Nephron (organoid): ENCODE results near the gene PPARD.
A peak's percentile ranks its signal among the peaks of the same experiment; 100 is the strongest.

Experiments
- H3K27ac Mint-ChIP-seq, 3 experiments: 2 replicates each; pipeline ENCODE4 v1.8.0; 2020; ENCODE audit warnings: mixed read lengths in 3 of 3, mild to moderate bottlenecking in 2 of 3, moderate library complexity in 1 of 3
- H3K27me3 Mint-ChIP-seq: 2 replicates; pipeline ENCODE4 v1.8.0; 2021; ENCODE audit warnings: low read depth, mild to moderate bottlenecking, moderate library complexity, mixed read lengths
- H3K36me3 Mint-ChIP-seq: 2 replicates; pipeline ENCODE4 v1.8.0; 2020; ENCODE audit warnings: low read depth, mixed read lengths
- H3K4me1 Mint-ChIP-seq: 2 replicates; pipeline ENCODE4 v1.8.0; 2020; ENCODE audit warnings: mixed read lengths
- H3K4me3 Mint-ChIP-seq, 3 experiments: 2 replicates each; pipeline ENCODE4 v1.8.0; 2020; ENCODE audit warnings: mild to moderate bottlenecking in 3 of 3, mixed read lengths in 3 of 3, moderate library complexity in 2 of 3
- H3K9me3 Mint-ChIP-seq: 2 replicates; pipeline ENCODE4 v1.8.0; 2020; ENCODE audit warnings: mixed read lengths
- CTCF ChIP-seq, 3 experiments: fragments of 200-600 bp; sonication (generic); IDR thresholded peaks; one replicate each; pipeline ENCODE4 v1.5.0; 2021; ENCODE audit warnings: antibody characterized with exemption in 3 of 3; ENCODE audit not compliant: unreplicated experiment in 3 of 3

The PPARD gene

DNA sequence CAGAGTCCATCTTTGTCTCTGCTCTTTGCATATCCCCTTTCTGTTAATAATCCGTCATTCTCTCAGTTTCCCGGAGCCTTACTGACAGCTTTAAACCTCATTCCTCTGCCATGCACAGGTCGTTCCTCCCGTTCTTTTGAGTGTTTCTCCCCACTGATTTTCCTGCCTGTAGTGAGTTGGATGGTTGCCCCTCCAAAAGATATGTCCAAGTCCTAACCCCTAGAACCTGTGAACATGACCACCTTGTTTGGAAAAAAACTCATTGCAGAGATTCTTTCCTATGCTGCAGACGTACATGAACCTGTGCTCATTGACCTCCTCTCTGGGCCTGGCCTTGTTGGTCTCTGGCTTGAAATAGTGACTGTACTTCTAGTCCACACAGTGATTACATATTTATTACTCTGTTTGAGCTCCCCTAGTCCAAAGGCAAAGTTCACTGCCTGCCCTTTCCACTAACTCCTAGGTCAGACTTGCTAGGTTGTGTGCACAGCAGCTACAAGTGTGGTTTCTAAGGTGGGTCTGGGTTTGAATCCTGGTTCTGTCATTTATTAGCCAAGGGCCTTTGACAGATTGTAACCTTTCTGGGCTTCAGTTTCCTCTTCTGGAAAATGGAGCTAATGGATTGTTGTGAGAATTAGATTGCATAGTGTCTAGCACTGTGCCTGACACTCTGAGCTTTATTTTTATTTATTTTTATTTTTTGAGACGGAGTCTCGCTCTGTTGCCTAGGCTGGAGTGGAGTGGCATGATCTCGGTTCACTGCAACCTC lies 29.3 kb downstream of the PPARD start:
- H3K27me3 Mint-ChIP-seq = no peaks in the 10 kb centered on the region
- peak overlapping the region; percentile 17 to 76 (median 22) for H3K27ac Mint-ChIP-seq
- H3K4me1 Mint-ChIP-seq = peaks cover 18% of the 10 kb centered on the region
- no peaks in the 10 kb centered on the region for H3K9me3 Mint-ChIP-seq
- H3K4me3 Mint-ChIP-seq = no peak overlapping the region
- H3K36me3 Mint-ChIP-seq = peaks cover 9% of the 10 kb centered on the region
- TF ChIP-seq CTCF (IDR thresholded peaks at IDR 0.05; ENCODE audit: unreplicated experiment in 3 of 3) = no peak

GRCh38 chr6:35372633-35373032 lies 30.3 kb downstream of the PPARD start:
- peaks cover 24% of the 10 kb centered on the region for H3K4me1 Mint-ChIP-seq
- H3K9me3 Mint-ChIP-seq = no peaks in the 10 kb centered on the region

GRCh38 chr6:35376281-35376680 lies 33.9 kb downstream of the PPARD start:
- peaks cover 18% of the 10 kb centered on the region for H3K4me1 Mint-ChIP-seq
- H3K27ac Mint-ChIP-seq = peak overlapping the region in 2 of 3 experiments; percentile 3 to 19
- H3K4me3 Mint-ChIP-seq = no peak overlapping the region
- peaks cover under 1% of the 10 kb centered on the region for H3K9me3 Mint-ChIP-seq
- H3K27me3 Mint-ChIP-seq = no peaks in the 10 kb centered on the region
- peaks cover 16% of the 10 kb centered on the region for H3K36me3 Mint-ChIP-seq
- no peak for TF ChIP-seq CTCF (IDR thresholded peaks at IDR 0.05; ENCODE audit: unreplicated experiment in 3 of 3)

More at GRCh38 chr6:35372633-35373032, 30.3 kb downstream of the PPARD start:
- Mint-ChIP-seq H3K27me3 (no peaks in the 10 kb centered on the region), H3K4me3 (no peak overlapping the region), H3K27ac (no peak overlapping the region), H3K36me3 (peaks cover 4% of the 10 kb centered on the region)
- TF ChIP-seq CTCF (IDR thresholded peaks at IDR 0.05; ENCODE audit: unreplicated experiment in 3 of 3) = no peak

DNA sequence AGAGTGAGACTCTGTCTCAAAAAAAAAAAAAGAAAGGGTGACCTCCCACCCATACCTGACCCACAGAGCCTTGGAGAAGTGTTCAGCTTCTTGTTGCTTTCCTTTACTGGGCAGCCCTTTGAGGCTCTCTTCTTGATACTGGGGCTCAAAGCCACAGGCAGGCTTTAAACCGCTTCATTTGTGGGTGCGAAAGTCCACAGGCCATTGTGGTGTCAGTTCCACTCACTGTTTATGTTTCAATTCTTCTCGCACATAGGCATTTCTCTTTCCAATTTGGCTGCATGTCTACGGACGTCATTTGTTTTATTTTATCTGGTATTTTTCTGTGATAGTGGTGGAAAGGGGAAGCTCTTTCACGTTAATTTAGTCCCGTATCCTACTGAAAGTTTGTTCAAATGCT lies 34.6 kb downstream of the PPARD start:
- no peak for TF ChIP-seq CTCF (IDR thresholded peaks at IDR 0.05; ENCODE audit: unreplicated experiment in 3 of 3)
- Mint-ChIP-seq H3K36me3 (peaks cover 23% of the 10 kb centered on the region), H3K4me1 (peaks cover 13% of the 10 kb centered on the region), H3K9me3 (peaks cover 7% of the 10 kb centered on the region), H3K4me3 (no peak overlapping the region), H3K27ac (peak overlapping the region; percentile 8 to 30 (median 10)), H3K27me3 (no peaks in the 10 kb centered on the region)

DNA sequence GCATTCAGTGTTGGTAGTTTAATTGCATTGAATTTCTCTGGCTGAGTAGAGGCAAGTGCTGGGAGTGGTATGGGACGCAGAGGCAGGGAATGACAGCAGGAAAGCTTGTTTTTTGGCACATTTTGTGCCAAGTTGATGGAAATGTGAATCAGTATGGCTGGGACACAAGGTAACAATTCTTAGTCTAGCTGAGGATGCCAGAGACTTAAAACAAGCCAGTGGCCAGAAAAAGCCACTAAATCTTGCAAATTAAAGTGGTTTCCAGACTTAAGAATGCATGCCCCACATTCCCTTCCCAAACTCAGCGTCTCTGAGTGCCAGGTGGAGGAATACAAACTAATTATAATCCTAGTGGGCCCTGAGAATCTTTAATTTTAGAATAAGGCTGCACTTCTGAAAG lies 35.9 kb downstream of the PPARD start:
- TF ChIP-seq CTCF (IDR thresholded peaks at IDR 0.05; ENCODE audit: unreplicated experiment in 3 of 3) = no peak
- Mint-ChIP-seq H3K27me3 (no peaks in the 10 kb centered on the region), H3K4me1 (peaks cover 13% of the 10 kb centered on the region), H3K9me3 (peaks cover 11% of the 10 kb centered on the region), H3K4me3 (no peak overlapping the region), H3K27ac (peak overlapping the region in 2 of 3 experiments; percentile 7 to 42), H3K36me3 (peaks cover 35% of the 10 kb centered on the region)

GRCh38 chr6:35381132-35381531 lies 38.8 kb downstream of the PPARD start:
- no peak overlapping the region for H3K27ac Mint-ChIP-seq
- no peak for TF ChIP-seq CTCF (IDR thresholded peaks at IDR 0.05; ENCODE audit: unreplicated experiment in 3 of 3)
- H3K4me1 Mint-ChIP-seq = peaks cover 20% of the 10 kb centered on the region

More at GRCh38 chr6:35381132-35381531, 38.8 kb downstream of the PPARD start:
- H3K9me3 Mint-ChIP-seq = peaks cover 11% of the 10 kb centered on the region
- no peak overlapping the region for H3K4me3 Mint-ChIP-seq
- no peaks in the 10 kb centered on the region for H3K27me3 Mint-ChIP-seq
- H3K36me3 Mint-ChIP-seq = peaks cover 36% of the 10 kb centered on the region
